K562 (cell line): Measurements from ENCODE around the gene EIPR1. TPM values are rescaled to one million over a fixed set of nuclear protein-coding genes. Genes with fewer than 3 reads are reported as not detected.

Source experiments
- ARNT ChIP-seq, 2 experiments: fragments of 450-650 bp; IDR thresholded peaks; 2 replicates each; pipeline ENCODE4 v1.6.1; 2016; ENCODE audit warnings: mild to moderate bottlenecking in 1 of 2
- ETV6 ChIP-seq, 3 experiments: fragments of 150-350 bp in 1 of 3; sonication (generic) in 1 of 3; formaldehyde crosslinking in 1 of 3; IDR thresholded peaks; 2 replicates each; pipeline versions ENCODE4 v1.6.1 to v1.8.0; 2014 to 2022; ENCODE audit warnings: borderline replicate concordance in 2 of 3, low read depth in 2 of 3, antibody characterized with exemption in 1 of 3, low read length in 1 of 3, mild to moderate bottlenecking in 1 of 3, missing genetic modification reagents in 1 of 3
- GABPB1 ChIP-seq: sonication (generic); formaldehyde crosslinking; IDR thresholded peaks from 2 replicates; pipeline ENCODE4 v1.8.0; 2022; ENCODE audit warnings: mild to moderate bottlenecking, missing genetic modification reagents
- GTF2A2 ChIP-seq: IDR thresholded peaks from 2 replicates; pipeline ENCODE4 v1.6.1; 2016; ENCODE audit warnings: mild to moderate bottlenecking, missing genetic modification characterization, missing compliant biosample characterization
- HMGXB4 ChIP-seq: sonication (generic); formaldehyde crosslinking; IDR thresholded peaks from 2 replicates; pipeline ENCODE4 v1.8.1; 2023; ENCODE audit warnings: mild to moderate bottlenecking, missing genetic modification reagents
- NFIX ChIP-seq: fragments of 250-450 bp; sonication (Bioruptor Pico); IDR thresholded peaks from 2 replicates; pipeline ENCODE4 v1.4.0; 2020; ENCODE audit warnings: low read depth, mild to moderate bottlenecking, moderate library complexity
- PPARD ChIP-seq: fragments of 250-450 bp; sonication (Bioruptor Pico); IDR thresholded peaks from 2 replicates; pipeline ENCODE4 v1.8.0; 2022; ENCODE audit warnings: inconsistent platforms, mild to moderate bottlenecking, moderate library complexity
- PRDM10 ChIP-seq: fragments of 450-650 bp; IDR thresholded peaks from 2 replicates; pipeline ENCODE4 v1.6.1; 2018; ENCODE audit not compliant: partially characterized antibody
- RNF219 ChIP-seq: fragments of 250-450 bp; sonication (Bioruptor Pico); IDR thresholded peaks from 2 replicates; pipeline ENCODE4 v1.5.0; 2022; ENCODE audit warnings: mild to moderate bottlenecking
- SAFB2 ChIP-seq: fragments of 200-400 bp; formaldehyde crosslinking; IDR thresholded peaks from 2 replicates; pipeline ENCODE4 v1.6.1; 2018; ENCODE audit warnings: borderline replicate concordance, low read length, low read depth, moderate library complexity; ENCODE audit not compliant: severe bottlenecking
- SPI1 ChIP-seq: IDR thresholded peaks from 2 replicates; pipeline ENCODE4 v1.6.1; 2011; ENCODE audit warnings: low read depth, low read length, control low read depth, borderline replicate concordance
- THRB ChIP-seq: fragments of 450-650 bp; formaldehyde crosslinking; conservative IDR thresholded peaks from 2 replicates; pipeline ENCODE4 v1.4.0; 2022; ENCODE audit warnings: mild to moderate bottlenecking, missing genetic modification characterization
- ZBTB5 ChIP-seq: fragments of 450-650 bp; IDR thresholded peaks from 2 replicates; pipeline ENCODE4 v1.6.1; 2017; ENCODE audit warnings: antibody characterized with exemption
- ZNF124 ChIP-seq: sonication (generic); formaldehyde crosslinking; IDR thresholded peaks from 2 replicates; pipeline ENCODE4 v1.8.1; 2022; ENCODE audit warnings: missing genetic modification reagents
- ZNF551 ChIP-seq: fragments of 250-450 bp; sonication (Bioruptor Pico); IDR thresholded peaks from 2 replicates; pipeline ENCODE4 v1.5.0; 2021; ENCODE audit warnings: mild to moderate bottlenecking, moderate library complexity
- ZNF696 ChIP-seq: fragments of 250-450 bp; sonication (Bioruptor Pico); conservative IDR thresholded peaks from 2 replicates; pipeline ENCODE4 v1.4.0; 2020; ENCODE audit warnings: mild to moderate bottlenecking, moderate library complexity
- polyA plus RNA-seq, 8 experiments: library from polyadenylated mRNA; depleted of rRNA in 4 of 8; stranded (reverse) in 5 of 8; unstranded in 3 of 8; fragments of >200 nt; fragmentation: Nextera tagmentation in 2 of 8; fragmentation: Illumina TruSeq in 1 of 8; extraction: Ambion mirVana in 2 of 8; extraction: Trizol in 1 of 8; gene quantifications; 2 replicates each; pipeline versions ENCODE4 v1.2.1 to v1.2.3, GENCODE V29; 2011 to 2014; ENCODE audit warnings: inconsistent platforms in 1 of 8, missing spikeins in 1 of 8
- total RNA-seq, 7 experiments: library from RNA; depleted of rRNA in 6 of 7; stranded (reverse); fragments of >200 nt in 6 of 7; fragmentation: Illumina TruSeq in 2 of 7; extraction: Trizol in 2 of 7; gene quantifications; 2 replicates each; pipeline versions ENCODE4 v1.2.1 to v1.2.3, GENCODE V29; 2011 to 2021; ENCODE audit warnings: low replicate concordance in 1 of 7

The EIPR1 gene
- total and polyA plus RNA-seq, 9 of the 15 experiments (the other 6 are each of a cell fraction or from before 2014, with no cell fraction given), result 19.9 to 54.4 (median 35.9) TPM

- no peak for TF ChIP-seq ZNF696 (CRISPR knock-in tag)
- no peak for TF ChIP-seq ZNF551 (CRISPR knock-in tag)
- no peak for TF ChIP-seq SAFB2
- TF ChIP-seq NFIX (CRISPR knock-in tag), result no peak
- TF ChIP-seq ZNF124 (CRISPR knock-in tag), result no peak
- TF ChIP-seq GABPB1 (CRISPR knock-in tag), result no peak
- TF ChIP-seq RNF219 (CRISPR knock-in tag), result no peak
- TF ChIP-seq PPARD (CRISPR knock-in tag), result no peak
- TF ChIP-seq SPI1, result 0 out of 2 replicates have a peak, but pooled peaks have one; percentile 44
- TF ChIP-seq ETV6 (IDR thresholded peaks at IDR 0.05; ENCODE audit: borderline replicate concordance in 1 of 2, low read depth in 2 of 2, low read length in 1 of 2), result no peak
- TF ChIP-seq ETV6 (CRISPR knock-in tag; IDR thresholded peaks at IDR 0.05; ENCODE audit: borderline replicate concordance), result no peak
- TF ChIP-seq ARNT (IDR thresholded peaks at IDR 0.05), result no peak
- TF ChIP-seq ZBTB5, result no peak
- no peak for TF ChIP-seq HMGXB4 (CRISPR knock-in tag)
- no peak for TF ChIP-seq PRDM10
- no peak for TF ChIP-seq GTF2A2
- TF ChIP-seq THRB (CRISPR knock-in tag), result no peak
Observed at GRCh38 chr2:3423492-3424170, 46.0 kb upstream of the EIPR1 start (continued).
